ENCODE results near the gene CFAP20DC. TPM values are rescaled to one million over a fixed set of nuclear protein-coding genes. Genes with fewer than 3 reads are reported as not detected.

The CFAP20DC gene
- total and polyA plus RNA-seq, 11 donors, result 0.07 to 0.27 (median 0.11) TPM; not detected in 5

DNA sequence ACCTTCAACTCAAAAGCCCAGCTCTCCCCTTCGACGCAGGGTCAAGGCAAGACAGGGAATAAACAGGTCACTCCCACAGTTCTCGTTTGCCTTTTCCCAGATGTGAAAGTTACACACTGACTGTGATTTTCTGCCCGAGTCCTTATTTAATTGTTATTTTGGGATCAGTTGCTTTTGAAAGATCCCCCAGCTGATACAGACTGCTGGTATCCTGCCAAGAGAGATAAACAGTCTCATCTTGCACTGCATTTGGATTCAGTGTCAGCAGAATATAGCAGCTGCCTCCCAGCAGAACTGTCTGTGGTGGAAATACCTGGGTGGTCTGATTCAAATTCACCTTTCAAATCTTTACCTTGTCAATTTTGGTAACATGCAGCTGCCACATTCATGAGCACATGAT is 327.3 kb downstream of the CFAP20DC start:
- no peak overlapping the region for H3K4me3 ChIP-seq
- TF ChIP-seq CTCF (IDR thresholded peaks at IDR 0.05) (no peak), POLR2A (IDR thresholded peaks at IDR 0.05) (no peak)
- ATAC-seq (no peak), DNase-seq (no peak)
- H3K4me1 ChIP-seq, result no peaks in the 10 kb centered on the region
- WGBS, 4 donors, result 39 to 54% (median 40%) methylated on average over 4 of the region's 4 CpGs
- no peaks in the 10 kb centered on the region for H3K9me3 ChIP-seq
- H3K27me3 ChIP-seq, result peaks cover 0 to 4% (median 0%) of the 10 kb centered on the region in 9 donors
- no peaks in the 10 kb centered on the region for H3K36me3 ChIP-seq
- no peak overlapping the region for H3K27ac ChIP-seq
- intact Hi-C loops (cut with DNase I), result no loop called here

DNA sequence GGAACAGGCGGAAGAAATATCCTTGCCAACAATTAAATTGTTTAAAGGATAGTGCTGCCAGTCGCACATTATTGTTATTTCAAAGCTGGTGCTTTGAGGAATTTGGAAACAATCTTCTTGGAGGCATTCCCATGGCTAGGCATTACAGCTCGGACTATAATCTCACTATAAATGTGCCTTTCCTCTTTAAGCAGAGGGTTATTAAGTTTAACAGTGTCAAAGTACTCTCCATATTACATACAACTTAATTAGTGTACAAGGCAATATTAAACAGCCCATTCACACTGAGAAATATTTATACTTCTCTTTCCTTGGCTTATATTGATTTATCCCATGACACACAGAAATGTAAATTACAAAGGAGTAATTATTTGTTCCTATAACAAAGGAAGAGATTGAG is 329.3 kb downstream of the CFAP20DC start:
- Histone ChIP-seq H3K4me3 (no peak overlapping the region), H3K36me3 (no peaks in the 10 kb centered on the region), H3K27me3 (peaks cover 0 to 4% (median 0%) of the 10 kb centered on the region in 9 donors), H3K9me3 (no peaks in the 10 kb centered on the region), H3K4me1 (no peaks in the 10 kb centered on the region), H3K27ac (no peak overlapping the region)
- no peak for DNase-seq
- WGBS, 4 donors, result 81 to 90% (median 83%) methylated on average over 3 of the region's 3 CpGs
- no peak for ATAC-seq
- intact Hi-C loops (cut with DNase I), result no loop called here
- TF ChIP-seq POLR2A (IDR thresholded peaks at IDR 0.05) (no peak), CTCF (IDR thresholded peaks at IDR 0.05) (no peak)

DNA sequence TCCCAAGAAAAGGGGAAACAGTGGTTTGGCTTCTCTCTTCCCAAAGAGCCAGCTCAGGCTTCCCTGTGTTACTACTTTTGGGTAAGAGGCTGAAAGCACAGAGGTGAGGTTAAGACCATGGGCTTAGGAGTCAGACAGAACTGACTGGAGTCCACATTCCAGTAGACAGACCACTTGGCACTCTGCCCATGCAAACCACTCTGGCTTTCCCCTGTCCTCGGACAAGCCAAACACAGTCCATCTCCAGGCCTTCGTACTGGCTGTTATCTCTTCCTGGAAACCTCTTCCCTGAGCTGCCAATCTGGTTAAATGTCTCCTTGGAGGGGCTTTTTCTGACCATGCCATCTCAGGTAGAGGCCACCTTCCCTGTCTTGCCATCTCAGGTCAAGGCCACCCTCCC is 330.1 kb downstream of the CFAP20DC start:
- Histone ChIP-seq H3K9me3 (no peaks in the 10 kb centered on the region), H3K27ac (no peak overlapping the region), H3K4me1 (no peaks in the 10 kb centered on the region), H3K27me3 (peaks cover 0 to 4% (median 0%) of the 10 kb centered on the region in 9 donors), H3K36me3 (no peaks in the 10 kb centered on the region), H3K4me3 (no peak overlapping the region)
- WGBS, 4 donors, result 26 to 63% (median 35%) methylated on average over 2 of the region's 2 CpGs
- intact Hi-C loops (cut with DNase I), result no loop called here
- DNase-seq (no peak), ATAC-seq (no peak)
- TF ChIP-seq POLR2A (IDR thresholded peaks at IDR 0.05) (no peak), CTCF (IDR thresholded peaks at IDR 0.05) (no peak)

DNA sequence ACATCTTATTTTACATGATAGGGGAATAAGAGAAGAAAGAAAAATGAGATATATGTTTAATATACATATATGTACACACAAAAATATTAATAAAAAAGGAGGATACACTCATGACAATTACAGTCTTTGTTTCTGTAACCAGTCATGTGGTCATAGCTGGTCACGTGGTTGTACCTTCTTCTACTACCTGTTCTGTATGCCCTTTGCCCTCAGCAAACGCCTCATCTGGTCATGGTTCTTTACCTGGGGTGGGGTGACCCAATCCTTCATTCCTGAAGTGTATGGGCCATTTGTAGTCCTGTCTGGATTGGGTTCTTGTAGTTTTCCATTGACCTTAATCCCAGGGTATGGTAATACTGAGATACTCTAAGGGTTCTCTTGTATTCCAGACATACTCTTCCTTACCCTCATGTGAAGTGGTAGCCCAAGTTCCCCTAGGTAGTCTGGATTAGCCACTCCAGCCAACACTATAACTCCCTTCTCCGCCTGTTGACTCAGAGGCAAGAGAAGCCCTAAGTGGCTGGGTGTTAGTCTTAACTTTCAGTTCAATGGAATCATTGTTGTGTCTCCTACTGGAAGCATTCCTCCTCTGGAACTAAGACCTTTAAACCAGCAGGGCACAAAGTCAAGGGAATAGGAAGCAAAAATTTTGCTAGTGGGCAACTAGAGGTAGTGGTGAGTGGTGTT is 336.0 kb downstream of the CFAP20DC start:
- Histone ChIP-seq H3K4me1 (no peaks in the 10 kb centered on the region), H3K27me3 (no peaks in the 10 kb centered on the region), H3K9me3 (no peaks in the 10 kb centered on the region), H3K36me3 (no peaks in the 10 kb centered on the region), H3K27ac (no peak overlapping the region), H3K4me3 (no peak overlapping the region)
- WGBS, 4 donors, result 84 to 85% (median 84%) methylated on average over 3 of the region's 3 CpGs
- intact Hi-C loops (cut with DNase I), result no loop called here
- no peak for TF ChIP-seq CTCF (IDR thresholded peaks at IDR 0.05)
- no peak for TF ChIP-seq POLR2A (IDR thresholded peaks at IDR 0.05)
- DNase-seq (no peak), ATAC-seq (no peak)
